Measurements from ENCODE around the gene CSRP2. TPM values are rescaled to one million over a fixed set of nuclear protein-coding genes. Genes with fewer than 3 reads are reported as not detected.

Gene CSRP2
- total RNA-seq, 2 donors from 2014 or later = 4.3 to 19.7 TPM

DNA sequence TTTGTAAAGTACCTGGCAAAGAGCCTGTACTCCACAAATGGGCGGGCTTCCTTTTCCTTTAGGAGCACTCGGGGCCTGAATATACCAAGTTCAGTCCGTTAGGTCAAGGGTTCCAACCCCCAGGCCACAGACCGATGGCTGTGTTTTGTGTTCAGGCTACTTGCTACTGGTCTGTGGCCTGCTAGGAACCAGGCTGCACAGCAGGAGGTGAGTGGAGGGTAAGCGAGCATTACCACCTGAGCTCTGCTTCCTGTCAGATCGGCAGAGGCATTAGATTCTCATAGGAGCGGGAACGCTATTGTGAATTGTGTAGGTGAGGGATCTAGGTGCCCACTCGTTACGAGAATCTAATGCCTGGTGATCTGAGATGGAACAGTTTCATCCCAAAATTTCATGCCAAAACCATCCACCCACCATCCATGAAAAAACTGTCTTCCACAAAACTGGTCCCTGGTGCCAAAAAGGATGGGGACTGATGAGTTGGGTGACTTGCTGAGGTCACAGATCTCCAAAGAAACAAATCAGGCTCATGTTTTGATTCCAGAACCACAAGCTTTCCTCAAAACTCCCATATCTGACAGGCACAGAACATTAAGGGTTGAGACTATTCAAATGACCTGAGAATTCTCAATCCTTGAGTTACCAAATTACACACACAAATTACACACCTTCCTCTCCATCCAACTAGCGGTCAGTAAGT lies 4.2 kb downstream of the CSRP2 start:
- intact Hi-C loops (cut with DNase I) = no loop called here

DNA sequence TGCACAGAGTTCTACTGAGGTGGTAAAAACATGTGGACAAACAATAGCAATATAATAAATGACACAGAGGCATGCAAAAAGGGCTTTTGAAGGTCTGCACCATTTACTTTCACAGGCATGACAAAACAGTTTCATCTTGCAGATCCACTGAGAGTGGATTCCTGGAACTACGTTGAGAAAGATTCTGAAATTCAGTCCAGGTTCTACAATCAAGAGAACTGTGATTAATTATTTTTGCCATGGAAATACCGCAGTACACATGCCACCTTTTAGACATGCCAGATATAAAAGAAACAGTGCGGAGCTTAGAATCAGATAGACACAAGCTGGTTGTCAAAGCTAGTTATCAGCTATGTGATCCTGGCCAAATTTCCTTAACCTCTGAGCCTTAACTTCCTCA lies 4.8 kb downstream of the CSRP2 start:
- intact Hi-C loops (cut with DNase I) = no loop called here
- 50 to 64% methylated on average over 3 of the region's 3 CpGs for WGBS, 2 donors
- Histone ChIP-seq H3K4me1 (peaks cover 3% of the 10 kb centered on the region), H3K4me3 (no peak overlapping the region), H3K36me3 (replicated peaks in 1 of 2; ENCODE audit: insufficient read depth in 1 of 2, low read depth in 2 of 2) (no peaks in the 10 kb centered on the region), H3K27me3 (no peaks in the 10 kb centered on the region), H3K9me3 (no peaks in the 10 kb centered on the region), H3K27ac (no peak overlapping the region)
- TF ChIP-seq, protein P1, sequence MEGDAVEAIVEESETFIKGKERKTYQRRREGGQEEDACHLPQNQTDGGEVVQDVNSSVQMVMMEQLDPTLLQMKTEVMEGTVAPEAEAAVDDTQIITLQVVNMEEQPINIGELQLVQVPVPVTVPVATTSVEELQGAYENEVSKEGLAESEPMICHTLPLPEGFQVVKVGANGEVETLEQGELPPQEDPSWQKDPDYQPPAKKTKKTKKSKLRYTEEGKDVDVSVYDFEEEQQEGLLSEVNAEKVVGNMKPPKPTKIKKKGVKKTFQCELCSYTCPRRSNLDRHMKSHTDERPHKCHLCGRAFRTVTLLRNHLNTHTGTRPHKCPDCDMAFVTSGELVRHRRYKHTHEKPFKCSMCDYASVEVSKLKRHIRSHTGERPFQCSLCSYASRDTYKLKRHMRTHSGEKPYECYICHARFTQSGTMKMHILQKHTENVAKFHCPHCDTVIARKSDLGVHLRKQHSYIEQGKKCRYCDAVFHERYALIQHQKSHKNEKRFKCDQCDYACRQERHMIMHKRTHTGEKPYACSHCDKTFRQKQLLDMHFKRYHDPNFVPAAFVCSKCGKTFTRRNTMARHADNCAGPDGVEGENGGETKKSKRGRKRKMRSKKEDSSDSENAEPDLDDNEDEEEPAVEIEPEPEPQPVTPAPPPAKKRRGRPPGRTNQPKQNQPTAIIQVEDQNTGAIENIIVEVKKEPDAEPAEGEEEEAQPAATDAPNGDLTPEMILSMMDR (IDR thresholded peaks at IDR 0.05) = no peak
- no peak for TF ChIP-seq POLR2A (IDR thresholded peaks at IDR 0.05)
- DNase-seq = no peak
- ATAC-seq = no peak

More for the DNA sequence above, 4.2 kb downstream of the CSRP2 start:
- H3K36me3 ChIP-seq (replicated peaks in 1 of 2; ENCODE audit: insufficient read depth in 1 of 2, low read depth in 2 of 2) = no peaks in the 10 kb centered on the region
- 85% methylated on average over 11 of the region's 11 CpGs for WGBS, 2 donors
- peaks cover 7% of the 10 kb centered on the region for H3K4me1 ChIP-seq
- no peak for TF ChIP-seq POLR2A (IDR thresholded peaks at IDR 0.05)
- TF ChIP-seq, protein P1 (IDR thresholded peaks at IDR 0.05) = no peak
- H3K4me3 ChIP-seq = no peak overlapping the region
- no peaks in the 10 kb centered on the region for H3K9me3 ChIP-seq
- no peaks in the 10 kb centered on the region for H3K27me3 ChIP-seq
- ATAC-seq (no peak), DNase-seq (no peak)
- H3K27ac ChIP-seq = no peak overlapping the region

DNA sequence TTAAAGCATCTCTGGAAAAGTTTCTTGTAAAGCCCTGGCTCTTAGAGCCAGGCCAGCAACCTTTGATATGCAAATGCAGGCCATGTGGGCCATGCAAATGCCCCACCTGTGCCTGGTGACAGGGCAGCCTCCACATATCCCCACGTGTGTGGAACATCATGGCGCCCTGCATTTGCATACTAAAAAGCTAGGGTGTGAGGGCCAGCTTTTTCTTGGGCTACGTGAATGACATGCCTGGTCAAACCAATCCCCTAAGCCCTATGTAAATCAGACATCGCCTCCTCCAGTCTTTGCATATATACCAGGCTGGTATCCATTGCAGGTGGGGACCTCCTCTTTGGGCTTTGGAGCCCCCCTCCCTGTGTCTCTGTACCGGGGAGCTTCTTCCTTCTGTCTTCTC lies 6.4 kb downstream of the CSRP2 start:
- DNase-seq = no peak
- peaks cover 2% of the 10 kb centered on the region for H3K4me1 ChIP-seq
- no peak for TF ChIP-seq POLR2A (IDR thresholded peaks at IDR 0.05)
- TF ChIP-seq, protein P1 (IDR thresholded peaks at IDR 0.05) = no peak
- no peaks in the 10 kb centered on the region for H3K27me3 ChIP-seq
- ATAC-seq = no peak
- H3K36me3 ChIP-seq (replicated peaks in 1 of 2; ENCODE audit: insufficient read depth in 1 of 2, low read depth in 2 of 2) = no peaks in the 10 kb centered on the region
- H3K9me3 ChIP-seq = no peaks in the 10 kb centered on the region
- WGBS, 2 donors = 88 to 90% methylated on average over 5 of the region's 5 CpGs
- no peak overlapping the region for H3K27ac ChIP-seq
- intact Hi-C loops (cut with DNase I) = no loop called here
- H3K4me3 ChIP-seq = no peak overlapping the region

DNA sequence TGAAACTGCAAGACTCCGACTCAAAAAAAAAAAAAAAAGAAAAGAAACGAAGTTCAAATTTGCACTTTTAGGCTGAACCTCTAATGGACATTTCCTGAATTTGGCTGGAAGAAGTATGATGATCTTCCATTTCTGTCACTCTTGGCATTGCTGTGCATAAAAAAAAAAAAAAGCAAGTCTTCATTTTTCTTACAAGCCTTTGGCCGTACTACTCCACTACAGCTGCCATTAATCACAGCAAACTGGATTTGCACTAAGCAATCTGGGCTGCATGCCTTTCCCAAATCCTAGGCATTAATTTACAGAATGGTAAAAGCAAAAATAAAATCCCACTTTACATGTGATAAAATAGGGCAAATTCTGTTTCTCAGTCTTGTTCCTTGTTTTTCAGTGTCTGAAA lies 7.1 kb downstream of the CSRP2 start:
- ATAC-seq (no peak), DNase-seq (no peak)
- H3K36me3 ChIP-seq (replicated peaks in 1 of 2; ENCODE audit: insufficient read depth in 1 of 2, low read depth in 2 of 2) = no peaks in the 10 kb centered on the region
- H3K27me3 ChIP-seq = no peaks in the 10 kb centered on the region
- 76 to 90% methylated on average over 3 of the region's 3 CpGs for WGBS, 2 donors
- no peaks in the 10 kb centered on the region for H3K9me3 ChIP-seq
- no peak overlapping the region for H3K27ac ChIP-seq
- intact Hi-C loops (cut with DNase I) = no loop called here
- no peaks in the 10 kb centered on the region for H3K4me1 ChIP-seq
- TF ChIP-seq, protein P1 (IDR thresholded peaks at IDR 0.05) = no peak
- TF ChIP-seq POLR2A (IDR thresholded peaks at IDR 0.05) = no peak
- H3K4me3 ChIP-seq = no peak overlapping the region

DNA sequence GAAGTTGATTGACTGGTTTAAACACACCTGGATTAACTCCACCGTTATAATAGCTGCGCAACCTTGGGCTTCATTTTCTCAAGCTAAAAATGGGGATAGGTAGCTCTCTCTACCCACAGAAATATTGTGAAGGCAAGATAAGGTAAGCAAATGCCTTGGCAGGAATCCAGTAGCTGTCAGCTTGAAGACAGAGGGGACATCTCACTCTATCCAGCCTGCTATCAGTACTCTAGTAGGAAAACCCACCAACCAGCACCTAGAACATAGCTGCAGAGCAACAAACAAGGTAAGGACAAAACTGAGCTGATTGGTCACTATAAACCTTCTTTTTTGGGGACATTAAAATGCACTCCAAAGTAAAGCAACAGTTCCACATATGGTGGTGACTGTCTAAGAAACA lies 7.7 kb downstream of the CSRP2 start:
- no peak for ATAC-seq
- no peak for DNase-seq
- Histone ChIP-seq H3K4me1 (no peaks in the 10 kb centered on the region), H3K9me3 (no peaks in the 10 kb centered on the region), H3K36me3 (replicated peaks in 1 of 2; ENCODE audit: insufficient read depth in 1 of 2, low read depth in 2 of 2) (no peaks in the 10 kb centered on the region), H3K27ac (no peak overlapping the region), H3K27me3 (no peaks in the 10 kb centered on the region), H3K4me3 (no peak overlapping the region)
- intact Hi-C loops (cut with DNase I) = no loop called here
- no peak for TF ChIP-seq POLR2A (IDR thresholded peaks at IDR 0.05)
- TF ChIP-seq, protein P1 (IDR thresholded peaks at IDR 0.05) = no peak
- 69 to 70% methylated on average over 2 of the region's 2 CpGs for WGBS, 2 donors

All from body of pancreas (tissue), 4 donors.